Endothelial cell of umbilical vein (primary cell): Measurements from ENCODE around the gene TPBG. TPM values are rescaled to one million over a fixed set of nuclear protein-coding genes. Genes with fewer than 3 reads are reported as not detected.

Source experiments
- BruUV-seq: library from RNA; stranded (reverse); fragments of 400-500 nt; replicated peaks from 2 replicates; lab custom pipeline; 2021; lab: Mats Ljungman, UMichigan
- CTCF ChIA-PET: fragments of 300-600, 350-600 bp; sonication (Branson Sonifier 250); formaldehyde crosslinking; loops from one replicate; lab custom pipeline; 2021; ENCODE audit warnings: antibody characterized with exemption, inconsistent platforms; lab: Charles Lee
- POLR2A ChIA-PET: fragments of 300-600, 350-600 bp; sonication (Branson Sonifier 250); formaldehyde crosslinking; loops from one replicate; lab custom pipeline; 2021; ENCODE audit warnings: antibody characterized with exemption, inconsistent platforms; lab: Charles Lee
- DNase-seq: peaks from one replicate; pipeline ENCODE4 v3.0.0-alpha.2; 2011; ENCODE audit warnings: low read depth, low spot score
- FAIRE-seq: peaks from 2 replicates; lab custom pipeline; 2011; peaks lifted over from hg19 to GRCh38; lab: Jason Lieb, UNC
- H2AFZ ChIP-seq: 2 replicates; pipeline ENCODE4 v1.6.0; 2012; ENCODE audit warnings: low read depth, low read length, control low read depth, inconsistent platforms
- H3K27ac ChIP-seq: 2 replicates; pipeline ENCODE4 v1.5.1; 2011; ENCODE audit warnings: low read depth, mild to moderate bottlenecking, control low read depth, low read length, moderate library complexity; ENCODE audit not compliant: insufficient read depth
- H3K27me3 ChIP-seq, 2 experiments: 2 replicates each; pipeline versions ENCODE4 v1.6.0 to v1.6.1; 2011; ENCODE audit warnings: low read length in 2 of 2, mixed read lengths in 1 of 2; ENCODE audit not compliant: control insufficient read depth in 2 of 2, insufficient read depth in 2 of 2
- H3K36me3 ChIP-seq, 2 experiments: 2 replicates in 1 of 2; 3 replicates in 1 of 2; pipeline ENCODE4 v1.5.1; 2011; ENCODE audit warnings: low read length in 2 of 2, mild to moderate bottlenecking in 1 of 2, moderate library complexity in 1 of 2; ENCODE audit not compliant: control insufficient read depth in 2 of 2, insufficient read depth in 2 of 2; ENCODE audit errors: extremely low read depth in 1 of 2
- H3K4me1 ChIP-seq: 3 replicates; pipeline ENCODE4 v1.5.1; 2011; ENCODE audit warnings: mild to moderate bottlenecking, low read length; ENCODE audit not compliant: control insufficient read depth, insufficient read depth; ENCODE audit errors: extremely low read depth
- H3K4me2 ChIP-seq: 2 replicates; pipeline ENCODE4 v1.6.1; 2011; ENCODE audit warnings: low read length, control low read depth, mixed read lengths; ENCODE audit not compliant: insufficient read depth
- H3K4me3 ChIP-seq, 3 experiments: fragments of 200-600 bp in 1 of 3; sonication (generic), shearing (Covaris generic) in 1 of 3; replicated peaks in 1 of 3; 2 replicates each; pipeline ENCODE4 v1.5.1; 2011 to 2016; ENCODE audit warnings: control low read depth in 3 of 3, low read length in 3 of 3, mild to moderate bottlenecking in 2 of 3, inconsistent platforms in 1 of 3, low read depth in 1 of 3, moderate library complexity in 1 of 3; ENCODE audit not compliant: insufficient read depth in 1 of 3
- H3K79me2 ChIP-seq: 2 replicates; pipeline ENCODE4 v1.6.0; 2012; ENCODE audit warnings: low read length, inconsistent platforms; ENCODE audit not compliant: control insufficient read depth, insufficient read depth
- H3K9ac ChIP-seq: replicated peaks from 2 replicates; pipeline ENCODE3; 2011; ENCODE audit warnings: low read length, control low read depth; ENCODE audit not compliant: insufficient read depth; ENCODE audit errors: extremely low read depth
- H3K9me1 ChIP-seq: replicated peaks from 3 replicates; pipeline ENCODE4 v1.6.0; 2011; ENCODE audit warnings: mild to moderate bottlenecking, low read length; ENCODE audit not compliant: control insufficient read depth, insufficient read depth; ENCODE audit errors: extremely low read depth
- H3K9me3 ChIP-seq: replicated peaks from 2 replicates; pipeline ENCODE4 v1.5.1; 2012; ENCODE audit warnings: low read length, inconsistent platforms; ENCODE audit not compliant: control insufficient read depth, insufficient read depth
- H4K20me1 ChIP-seq: replicated peaks from 2 replicates; pipeline ENCODE3; 2011; ENCODE audit warnings: mild to moderate bottlenecking, low read length; ENCODE audit not compliant: control insufficient read depth, insufficient read depth; ENCODE audit errors: extremely low read depth
- CTCF ChIP-seq, 2 donors: IDR thresholded peaks; 1 replicate in 1 of 2; 2 replicates in 1 of 2; pipeline ENCODE4 v1.5.1; 2011; ENCODE audit warnings: low read length in 2 of 2, mild to moderate bottlenecking in 2 of 2, moderate library complexity in 2 of 2, control low read depth in 1 of 2, inconsistent platforms in 1 of 2, low read depth in 1 of 2; ENCODE audit not compliant: insufficient read depth in 1 of 2; ENCODE audit errors: extremely low read depth in 1 of 2
- EZH2 ChIP-seq: IDR thresholded peaks from 2 replicates; pipeline ENCODE4 v1.6.1; 2012; ENCODE audit warnings: borderline replicate concordance, low read depth, mild to moderate bottlenecking, moderate library complexity, low read length, inconsistent platforms; ENCODE audit not compliant: severe bottlenecking
- FOS ChIP-seq: IDR thresholded peaks from 2 replicates; pipeline ENCODE4 v1.6.1; 2011; ENCODE audit warnings: mild to moderate bottlenecking, low read length, moderate library complexity, borderline replicate concordance; ENCODE audit not compliant: insufficient read depth
- GATA2 ChIP-seq: IDR thresholded peaks from 2 replicates; pipeline ENCODE4 v1.7.0; 2011; ENCODE audit warnings: low read depth, mild to moderate bottlenecking, moderate library complexity, mixed read lengths, low read length; ENCODE audit not compliant: insufficient read length, insufficient read depth
- JUN ChIP-seq: IDR thresholded peaks from 2 replicates; pipeline ENCODE4 v1.6.1; 2011; ENCODE audit warnings: borderline replicate concordance, low read depth; ENCODE audit not compliant: insufficient read length, insufficient read depth
- MAX ChIP-seq: IDR thresholded peaks from 2 replicates; pipeline ENCODE4 v1.6.1; 2011; ENCODE audit not compliant: insufficient read depth, insufficient read length
- MYC ChIP-seq: IDR thresholded peaks from one replicate; pipeline ENCODE4 v1.6.1; 2011; ENCODE audit warnings: mild to moderate bottlenecking, low read depth, low read length
- POLR2A ChIP-seq: IDR thresholded peaks from 2 replicates; pipeline ENCODE4 v1.6.1; 2012; ENCODE audit warnings: low read depth, mild to moderate bottlenecking, control low read depth, low read length
- POLR2AphosphoS5 ChIP-seq: IDR thresholded peaks from 2 replicates; pipeline ENCODE4 v1.6.1; 2012; ENCODE audit warnings: low read depth, mild to moderate bottlenecking, control low read depth, low read length, moderate library complexity; ENCODE audit not compliant: insufficient read depth
- dilution Hi-C: fragments of 300-500 bp; cut with MboI; formaldehyde crosslinking; loops from one replicate; pipeline ENCODE4 v1.15.0; 2019; ENCODE audit warnings: low sequenced_read_pairs; ENCODE audit not compliant: extremely low pct_ligation_motif_present
- intact Hi-C: fragments of 100-400 bp; cut with micrococcal nuclease; formaldehyde crosslinking; loops from one replicate; pipeline ENCODE4 v1.10.0; 2022
- polyA plus RNA-seq, 4 experiments: library from polyadenylated mRNA; depleted of rRNA in 3 of 4; stranded (reverse) in 3 of 4; unstranded in 1 of 4; fragments of >200 nt; gene quantifications; 2 replicates each; pipeline versions ENCODE4 v1.2.1 to v1.2.3, GENCODE V29; 2011 to 2012; ENCODE audit warnings: missing spikeins in 1 of 4
- total RNA-seq: library from RNA; stranded (reverse); gene quantifications from 2 replicates; pipeline ENCODE4 v1.2.3, GENCODE V29; 2021

TPBG gene
- total and polyA plus RNA-seq, 2 donors (not counting 3 experiments of a cell fraction or from before 2014, with no cell fraction given), result 7.5 to 9.0 TPM

- CTCF ChIA-PET, result interaction anchor here (1.9 kb wide), 1 partner anchor 12 kb away, joined by 5 read pairs; no protein-coding TSS in a partner anchor
These were observed 46.6 kb downstream of the TPBG start for GRCh38 chr6:82410151-82410648.

More at GRCh38 chr6:82410151-82410648, 46.6 kb downstream of the TPBG start:
- BruUV-seq, result no TSS peak
- intact Hi-C loops, result no loop called here
- H3K36me3 ChIP-seq, result no peaks in the 10 kb centered on the region
- H3K79me2 ChIP-seq, result no peaks in the 10 kb centered on the region
- dilution Hi-C loops, result no loop called here
- no peaks in the 10 kb centered on the region for H4K20me1 ChIP-seq
- no peak overlapping the region for H3K27ac ChIP-seq
- DNase-seq (no peak), FAIRE-seq (no peak)
- TF ChIP-seq EZH2 (no peak), GATA2 (no peak), POLR2AphosphoS5 (no peak), MYC (no peak), POLR2A (no peak), CTCF (IDR thresholded peaks at IDR 0.05; ENCODE audit: extremely low read depth in 1 of 2, insufficient read depth in 1 of 2, low read depth in 1 of 2, low read length in 2 of 2) (no peak), FOS (no peak), MAX (no peak), JUN (no peak)
- no peaks in the 10 kb centered on the region for H3K9me1 ChIP-seq
- no peak overlapping the region for H2AFZ ChIP-seq
- no peak overlapping the region for H3K4me2 ChIP-seq
- no peak overlapping the region for H3K9ac ChIP-seq
- POLR2A ChIA-PET, result no interaction called here
- H3K4me1 ChIP-seq, result no peaks in the 10 kb centered on the region
- H3K4me3 ChIP-seq, result no peak overlapping the region
- no peaks in the 10 kb centered on the region for H3K9me3 ChIP-seq
- no peaks in the 10 kb centered on the region for H3K27me3 ChIP-seq
